ENCODE measurements around the gene MFN2.

Gene MFN2

DNA sequence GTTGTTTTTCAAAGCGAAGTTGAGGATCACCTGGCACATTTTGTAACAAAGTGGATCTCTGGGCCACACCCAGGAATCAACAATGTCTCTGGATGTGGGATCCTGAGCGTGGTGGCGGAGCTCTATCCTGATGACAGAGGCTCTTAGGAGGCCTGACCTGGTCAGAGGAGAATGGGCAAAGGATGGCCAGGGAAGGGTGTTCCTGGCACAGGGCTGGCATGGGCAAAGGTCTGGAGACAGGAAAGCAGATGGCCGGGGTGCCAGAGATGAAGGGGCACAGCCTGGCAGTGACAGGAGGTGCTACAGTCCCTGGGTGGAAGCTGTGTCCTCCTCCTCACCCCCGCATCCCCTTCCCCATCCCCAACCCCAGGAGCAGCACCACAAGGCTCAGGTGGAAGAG lies 20.0 kb upstream of the MFN2 start:
- Histone ChIP-seq H3K27ac (ENCODE audit: insufficient read depth, low read depth, low read length, poor library complexity, severe bottlenecking) (no peak overlapping the region), H3K36me3 (ENCODE audit: control insufficient read depth, insufficient read depth, low read length) (peaks cover 26% of the 10 kb centered on the region), H3K4me1 (ENCODE audit: control insufficient read depth, insufficient read depth, low read length) (no peaks in the 10 kb centered on the region), H3K27me3 (ENCODE audit: control insufficient read depth, insufficient read depth, low read length, poor library complexity, severe bottlenecking) (no peaks in the 10 kb centered on the region), H3K4me3 (ENCODE audit: insufficient read depth, low read depth, low read length) (no peak overlapping the region), H3K9me3 (ENCODE audit: control insufficient read depth, low read length) (no peaks in the 10 kb centered on the region)
- WGBS, 2 experiments: 94 to 96% methylated on average over 5 of the region's 5 CpGs

DNA sequence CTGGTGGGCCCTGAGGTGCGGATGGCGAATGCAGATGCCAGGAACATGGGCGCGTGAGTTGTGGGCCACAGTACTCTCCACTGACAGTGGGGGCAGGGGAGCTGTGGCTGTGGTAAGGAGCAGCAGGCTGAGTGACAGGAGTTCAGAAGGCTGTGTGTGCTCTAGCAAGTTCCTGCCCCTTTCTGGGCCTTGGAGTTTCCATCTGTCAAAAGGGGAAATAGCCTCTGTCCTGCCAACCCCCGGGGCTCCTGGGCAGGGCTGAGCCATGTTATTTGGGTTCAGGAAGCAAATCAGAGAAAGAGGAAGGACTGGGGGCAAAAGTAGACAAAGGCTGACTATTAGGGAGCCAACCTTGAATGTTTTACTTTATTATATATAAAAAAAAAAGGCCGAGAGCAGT lies 19.5 kb upstream of the MFN2 start:
- no peak overlapping the region for H3K27ac ChIP-seq (ENCODE audit: insufficient read depth, low read depth, low read length, poor library complexity, severe bottlenecking)
- no peaks in the 10 kb centered on the region for H3K9me3 ChIP-seq (ENCODE audit: control insufficient read depth, low read length)
- H3K36me3 ChIP-seq (ENCODE audit: control insufficient read depth, insufficient read depth, low read length): peaks cover 26% of the 10 kb centered on the region
- WGBS, 2 experiments: 93 to 98% methylated on average over 6 of the region's 6 CpGs
- H3K4me1 ChIP-seq (ENCODE audit: control insufficient read depth, insufficient read depth, low read length): no peaks in the 10 kb centered on the region
- H3K27me3 ChIP-seq (ENCODE audit: control insufficient read depth, insufficient read depth, low read length, poor library complexity, severe bottlenecking): no peaks in the 10 kb centered on the region
- H3K4me3 ChIP-seq (ENCODE audit: insufficient read depth, low read depth, low read length): no peak overlapping the region

DNA sequence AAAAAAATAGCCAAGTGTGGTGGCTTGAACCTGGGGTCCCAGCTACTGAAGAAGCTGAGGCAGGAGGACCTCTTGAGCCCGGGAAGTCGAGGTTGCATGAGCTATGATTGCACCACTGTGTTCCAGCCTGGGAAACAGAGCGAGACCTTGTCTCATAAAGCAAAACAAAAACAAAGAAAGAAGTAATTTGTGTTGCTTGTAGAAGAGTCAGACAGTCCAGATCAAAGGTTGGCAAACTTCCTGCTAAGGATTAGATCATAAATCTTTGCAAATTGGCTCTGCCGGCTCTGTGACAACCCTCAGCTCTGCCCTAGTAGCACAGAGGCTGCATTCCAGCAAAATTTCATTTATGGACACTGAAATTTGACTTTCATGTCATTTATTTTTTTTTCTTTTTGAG lies 19.0 kb upstream of the MFN2 start:
- H3K36me3 ChIP-seq (ENCODE audit: control insufficient read depth, insufficient read depth, low read length): peaks cover 26% of the 10 kb centered on the region
- no peaks in the 10 kb centered on the region for H3K4me1 ChIP-seq (ENCODE audit: control insufficient read depth, insufficient read depth, low read length)
- 94 to 97% methylated on average over 4 of the region's 4 CpGs for WGBS, 2 experiments
- H3K4me3 ChIP-seq (ENCODE audit: insufficient read depth, low read depth, low read length): no peak overlapping the region
- no peak overlapping the region for H3K27ac ChIP-seq (ENCODE audit: insufficient read depth, low read depth, low read length, poor library complexity, severe bottlenecking)
- no peaks in the 10 kb centered on the region for H3K9me3 ChIP-seq (ENCODE audit: control insufficient read depth, low read length)
- H3K27me3 ChIP-seq (ENCODE audit: control insufficient read depth, insufficient read depth, low read length, poor library complexity, severe bottlenecking): no peaks in the 10 kb centered on the region

DNA sequence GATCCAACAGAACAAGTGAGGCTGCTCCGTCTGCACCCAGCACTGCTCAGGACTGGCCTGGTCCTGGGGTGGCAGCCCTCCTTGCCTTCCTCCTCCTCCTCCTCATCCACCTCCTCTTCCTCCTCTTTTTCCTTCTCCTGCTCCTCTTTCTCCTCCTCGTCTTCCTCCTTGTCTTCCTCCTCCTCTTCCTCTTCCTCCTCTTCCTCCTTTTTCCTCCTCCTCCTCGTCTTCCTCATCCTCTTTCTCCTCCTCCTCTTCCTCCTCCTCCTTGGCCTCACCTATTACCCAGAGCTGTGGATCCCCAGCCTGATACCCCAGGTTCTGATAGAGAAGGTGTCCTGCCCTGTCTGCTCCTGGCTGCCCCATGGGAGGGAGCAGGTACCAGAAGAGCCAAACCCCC lies 16.6 kb upstream of the MFN2 start:
- WGBS, 2 experiments: 93% methylated on average over 3 of the region's 3 CpGs
- H3K4me1 ChIP-seq (ENCODE audit: control insufficient read depth, insufficient read depth, low read length): no peaks in the 10 kb centered on the region

DNA sequence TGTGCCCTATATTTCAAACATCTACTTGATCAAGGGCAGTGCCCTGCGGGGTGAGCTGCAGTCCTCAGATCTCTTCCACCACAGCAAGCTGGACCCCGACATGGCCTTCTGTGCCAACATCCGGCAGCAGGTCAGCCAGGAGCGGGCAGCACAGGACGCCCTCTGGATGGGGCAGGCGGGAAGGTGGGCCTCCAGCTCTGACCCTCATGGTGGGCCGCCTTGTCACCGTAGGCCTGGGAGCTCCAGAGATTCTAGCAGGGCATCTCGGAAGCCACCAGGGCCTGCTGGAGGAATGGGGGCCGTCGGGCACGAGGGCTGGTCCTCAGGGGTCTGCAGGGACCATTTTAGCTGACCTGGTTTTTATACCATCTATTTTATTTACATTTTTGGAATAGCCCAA lies 15.6 kb upstream of the MFN2 start:
- Histone ChIP-seq H3K9me3 (ENCODE audit: control insufficient read depth, low read length) (no peaks in the 10 kb centered on the region), H3K4me1 (ENCODE audit: control insufficient read depth, insufficient read depth, low read length) (no peaks in the 10 kb centered on the region), H3K27ac (ENCODE audit: insufficient read depth, low read depth, low read length, poor library complexity, severe bottlenecking) (no peak overlapping the region), H3K4me3 (ENCODE audit: insufficient read depth, low read depth, low read length) (no peak overlapping the region), H3K36me3 (ENCODE audit: control insufficient read depth, insufficient read depth, low read length) (peaks cover 11% of the 10 kb centered on the region), H3K27me3 (ENCODE audit: control insufficient read depth, insufficient read depth, low read length, poor library complexity, severe bottlenecking) (no peaks in the 10 kb centered on the region)
- WGBS, 2 experiments: 94 to 97% methylated on average over 12 of the region's 12 CpGs

More for the DNA sequence above, 16.6 kb upstream of the MFN2 start:
- H3K4me3 ChIP-seq (ENCODE audit: insufficient read depth, low read depth, low read length): no peak overlapping the region
- no peaks in the 10 kb centered on the region for H3K9me3 ChIP-seq (ENCODE audit: control insufficient read depth, low read length)
- H3K27ac ChIP-seq (ENCODE audit: insufficient read depth, low read depth, low read length, poor library complexity, severe bottlenecking): no peak overlapping the region
- peaks cover 12% of the 10 kb centered on the region for H3K36me3 ChIP-seq (ENCODE audit: control insufficient read depth, insufficient read depth, low read length)
- H3K27me3 ChIP-seq (ENCODE audit: control insufficient read depth, insufficient read depth, low read length, poor library complexity, severe bottlenecking): no peaks in the 10 kb centered on the region

DNA sequence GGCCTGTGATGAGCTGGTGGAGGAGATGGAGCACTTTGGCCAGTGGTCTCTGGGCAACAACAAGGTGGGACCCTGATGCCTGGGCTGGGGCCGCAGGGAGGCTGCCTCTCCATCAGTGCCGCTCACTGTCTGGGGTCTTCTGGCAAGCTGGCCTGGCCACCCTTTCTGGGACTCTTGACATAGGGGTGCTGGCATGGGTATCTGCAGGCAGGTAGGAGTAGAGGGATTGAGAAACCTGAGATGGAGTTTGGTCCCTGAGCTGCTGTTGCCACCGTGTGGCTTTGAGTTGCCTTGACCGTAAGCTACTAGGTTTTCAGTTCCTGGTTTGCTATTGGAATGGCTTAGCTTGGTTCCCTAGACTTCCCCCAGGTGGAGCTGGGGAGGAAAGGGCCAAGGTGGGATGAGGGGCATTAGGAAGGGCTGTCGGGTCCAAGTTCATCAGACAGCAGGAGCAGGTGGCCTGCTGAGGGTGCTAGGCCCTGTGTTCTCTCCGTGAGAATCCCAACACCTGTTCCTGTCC lies 13.2 kb upstream of the MFN2 start:
- Histone ChIP-seq H3K9me3 (ENCODE audit: control insufficient read depth, low read length) (no peaks in the 10 kb centered on the region), H3K4me3 (ENCODE audit: insufficient read depth, low read depth, low read length) (no peak overlapping the region), H3K36me3 (ENCODE audit: control insufficient read depth, insufficient read depth, low read length) (peaks cover 11% of the 10 kb centered on the region), H3K27ac (ENCODE audit: insufficient read depth, low read depth, low read length, poor library complexity, severe bottlenecking) (no peak overlapping the region), H3K27me3 (ENCODE audit: control insufficient read depth, insufficient read depth, low read length, poor library complexity, severe bottlenecking) (no peaks in the 10 kb centered on the region), H3K4me1 (ENCODE audit: control insufficient read depth, insufficient read depth, low read length) (no peaks in the 10 kb centered on the region)
- 57 to 63% methylated on average over 5 to 6 of the region's 6 CpGs for WGBS, 2 experiments

DNA sequence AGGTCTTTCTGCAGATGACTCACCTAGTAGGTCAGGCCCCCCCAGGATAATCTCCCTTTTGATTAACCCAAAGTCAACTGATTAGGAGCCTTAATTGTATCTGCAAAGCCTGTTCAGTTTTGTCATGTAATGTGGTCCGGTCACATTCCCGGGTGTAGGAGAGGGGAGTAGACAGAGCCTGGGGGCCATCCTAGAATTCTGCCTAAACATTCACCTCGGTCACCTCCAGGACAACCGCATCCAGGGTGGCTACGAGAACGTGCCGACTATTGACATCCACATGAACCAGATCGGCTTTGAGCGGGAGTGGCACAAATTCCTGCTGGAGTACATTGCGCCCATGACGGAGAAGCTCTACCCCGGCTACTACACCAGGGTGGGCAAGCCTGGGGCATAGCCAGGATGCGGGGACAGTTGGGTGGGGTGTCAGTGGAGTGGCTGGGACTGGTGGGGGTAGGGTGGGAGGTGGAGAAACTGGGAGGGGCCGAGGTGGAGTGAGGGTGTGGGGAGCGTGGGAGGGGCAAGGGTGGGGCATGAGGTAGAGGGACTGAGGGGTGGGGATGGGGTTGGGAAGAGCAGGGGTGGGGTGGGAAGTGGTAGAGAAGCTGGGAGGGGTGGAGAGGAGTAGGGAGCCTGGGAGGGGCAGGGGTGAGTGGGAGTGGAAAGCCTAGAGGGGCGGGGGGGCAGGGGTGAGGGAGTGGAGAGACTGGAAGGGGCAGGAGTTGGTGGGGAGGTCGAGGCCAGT lies 9.6 kb upstream of the MFN2 start:
- peaks cover 10% of the 10 kb centered on the region for H3K36me3 ChIP-seq (ENCODE audit: control insufficient read depth, insufficient read depth, low read length)
- WGBS, 2 experiments: 96% methylated on average over 16 to 17 of the region's 17 CpGs

DNA sequence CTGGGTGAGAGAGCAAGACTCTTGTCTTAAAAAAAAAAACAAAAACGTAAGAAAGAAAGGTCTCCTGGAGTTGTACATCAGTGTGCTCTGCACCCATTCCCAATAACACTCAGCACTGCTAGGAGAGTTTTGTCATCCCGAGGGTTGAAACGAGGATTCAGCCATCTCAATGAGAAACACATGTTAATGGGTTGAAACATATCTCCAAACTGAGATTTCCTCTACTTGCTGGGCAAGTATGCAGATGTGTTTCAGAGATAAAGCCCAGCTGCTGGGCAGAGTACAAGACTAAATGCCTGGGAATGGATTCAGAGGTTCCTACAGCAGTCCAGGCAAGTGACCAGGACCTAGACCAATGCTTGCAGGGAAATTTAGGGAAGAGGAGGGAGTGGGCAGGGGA lies 2.6 kb upstream of the MFN2 start:
- no peaks in the 10 kb centered on the region for H3K9me3 ChIP-seq (ENCODE audit: control insufficient read depth, low read length)
- H3K4me3 ChIP-seq (ENCODE audit: insufficient read depth, low read depth, low read length): no peak overlapping the region
- H3K4me1 ChIP-seq (ENCODE audit: control insufficient read depth, insufficient read depth, low read length): peaks cover 14% of the 10 kb centered on the region
- WGBS, 2 experiments: 94 to 97% methylated on average over 3 of the region's 3 CpGs
- peaks cover 8% of the 10 kb centered on the region for H3K36me3 ChIP-seq (ENCODE audit: control insufficient read depth, insufficient read depth, low read length)
- H3K27ac ChIP-seq (ENCODE audit: insufficient read depth, low read depth, low read length, poor library complexity, severe bottlenecking): no peak overlapping the region
- H3K27me3 ChIP-seq (ENCODE audit: control insufficient read depth, insufficient read depth, low read length, poor library complexity, severe bottlenecking): no peaks in the 10 kb centered on the region

More for the DNA sequence above, 9.6 kb upstream of the MFN2 start:
- Histone ChIP-seq H3K9me3 (ENCODE audit: control insufficient read depth, low read length) (no peaks in the 10 kb centered on the region), H3K4me1 (ENCODE audit: control insufficient read depth, insufficient read depth, low read length) (no peaks in the 10 kb centered on the region), H3K27ac (ENCODE audit: insufficient read depth, low read depth, low read length, poor library complexity, severe bottlenecking) (no peak overlapping the region), H3K4me3 (ENCODE audit: insufficient read depth, low read depth, low read length) (no peak overlapping the region), H3K27me3 (ENCODE audit: control insufficient read depth, insufficient read depth, low read length, poor library complexity, severe bottlenecking) (no peaks in the 10 kb centered on the region)

DNA sequence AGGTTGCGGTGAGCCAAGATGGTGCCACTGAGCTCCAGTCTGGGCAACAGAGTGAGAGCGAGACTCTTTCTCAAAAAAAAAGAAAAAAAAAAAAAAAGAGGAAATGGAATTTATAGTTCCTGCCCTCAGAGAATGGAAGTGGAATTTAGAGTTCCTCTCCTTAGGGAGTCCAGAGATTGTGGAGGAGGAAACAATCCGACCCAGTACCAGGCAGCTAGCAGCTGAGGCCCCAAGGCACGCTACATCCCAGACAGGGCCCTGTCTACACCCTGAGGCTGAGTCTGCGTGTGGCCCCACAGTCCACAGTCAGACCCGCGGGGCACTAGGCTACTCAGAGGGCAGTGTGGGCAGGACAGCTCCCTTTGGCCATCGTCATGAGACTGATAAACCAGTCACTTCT lies 1.9 kb upstream of the MFN2 start:
- no peak overlapping the region for H3K4me3 ChIP-seq (ENCODE audit: insufficient read depth, low read depth, low read length)
- no peak overlapping the region for H3K27ac ChIP-seq (ENCODE audit: insufficient read depth, low read depth, low read length, poor library complexity, severe bottlenecking)
- H3K9me3 ChIP-seq (ENCODE audit: control insufficient read depth, low read length): no peaks in the 10 kb centered on the region
- peaks cover 7% of the 10 kb centered on the region for H3K36me3 ChIP-seq (ENCODE audit: control insufficient read depth, insufficient read depth, low read length)
- no peaks in the 10 kb centered on the region for H3K27me3 ChIP-seq (ENCODE audit: control insufficient read depth, insufficient read depth, low read length, poor library complexity, severe bottlenecking)
- peaks cover 14% of the 10 kb centered on the region for H3K4me1 ChIP-seq (ENCODE audit: control insufficient read depth, insufficient read depth, low read length)
- WGBS, 2 experiments: 93 to 95% methylated on average over 8 of the region's 8 CpGs

DNA sequence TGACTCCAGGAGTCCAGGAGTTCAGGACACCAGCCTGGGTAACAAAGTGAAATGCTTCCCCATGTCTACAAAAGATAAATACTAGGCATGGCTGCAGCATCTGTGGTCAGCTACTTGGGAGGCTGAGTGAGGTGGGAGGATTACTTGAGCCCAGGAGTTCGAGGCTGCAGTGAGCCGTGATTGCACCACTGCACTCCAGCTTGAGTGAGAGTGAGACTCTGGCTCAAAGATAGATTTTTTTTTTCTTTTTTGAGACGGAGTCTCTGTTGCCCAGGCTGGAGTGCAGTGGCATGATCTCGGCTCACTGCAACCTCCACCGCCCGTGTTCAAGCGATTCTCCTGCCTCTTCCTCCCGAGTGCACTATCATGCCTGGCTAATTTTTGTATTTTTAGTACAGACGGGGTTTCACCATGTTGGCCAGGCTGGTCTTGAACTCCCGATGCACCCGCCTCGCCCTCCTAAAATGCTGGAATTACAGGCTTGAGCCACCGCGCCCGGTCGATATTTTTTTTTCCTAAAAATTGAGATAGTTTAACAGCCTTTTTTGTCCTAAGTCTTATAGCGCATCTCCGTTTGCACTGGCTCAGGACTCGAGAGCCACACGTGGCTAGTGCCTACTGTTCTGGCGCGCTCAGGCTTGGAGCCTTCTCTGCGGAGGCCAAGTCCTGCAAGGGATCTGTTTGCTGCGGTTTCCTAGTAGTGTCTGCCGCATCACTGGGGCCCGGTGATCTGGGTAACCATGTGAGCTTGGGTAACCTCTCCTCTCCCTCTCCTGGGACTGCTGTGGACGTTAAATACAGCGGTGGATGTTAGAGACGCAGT lies 1.0 kb upstream of the MFN2 start:
- H3K4me1 ChIP-seq (ENCODE audit: control insufficient read depth, insufficient read depth, low read length): peaks cover 14% of the 10 kb centered on the region
- H3K27ac ChIP-seq (ENCODE audit: insufficient read depth, low read depth, low read length, poor library complexity, severe bottlenecking): peak overlapping the region; percentile 83
- peak overlapping the region; percentile 30 for H3K4me3 ChIP-seq (ENCODE audit: insufficient read depth, low read depth, low read length)
- H3K27me3 ChIP-seq (ENCODE audit: control insufficient read depth, insufficient read depth, low read length, poor library complexity, severe bottlenecking): no peaks in the 10 kb centered on the region
- H3K9me3 ChIP-seq (ENCODE audit: control insufficient read depth, low read length): no peaks in the 10 kb centered on the region
- 69 to 71% methylated on average over 29 of the region's 29 CpGs for WGBS, 2 experiments
- peaks cover 14% of the 10 kb centered on the region for H3K36me3 ChIP-seq (ENCODE audit: control insufficient read depth, insufficient read depth, low read length)

Measured in ectodermal cell (in vitro differentiated cells).